Left renal pelvis (tissue), 4 donors: ENCODE data around the gene MLLT10. TPM values are rescaled to one million over a fixed set of nuclear protein-coding genes. Genes with fewer than 3 reads are reported as not detected.

ENCODE experiments used
- DNase-seq, 4 donors: peaks; one replicate each; pipeline ENCODE4 v3.0.0-alpha.2; 2013; ENCODE audit warnings: low read depth in 4 of 4, low spot score in 3 of 4
- polyA plus RNA-seq, 4 donors: library from polyadenylated mRNA; unstranded; fragments of 120-200 nt; gene quantifications; one replicate each; pipeline ENCODE4 v1.2.1, GENCODE V29; 2013; ENCODE audit not compliant: insufficient read length in 4 of 4

MLLT10 gene
- polyA plus RNA-seq, 4 donors = 37.7 to 45.8 (median 45.2) TPM

- DNase-seq = no peak
Observed at GRCh38 chr10:21500578-21500910, 33.5 kb upstream of the MLLT10 start.

- DNase-seq = no peak
Observed at GRCh38 chr10:21501091-21501490, 32.9 kb upstream of the MLLT10 start.

- DNase-seq = no peak
Observed at GRCh38 chr10:21501731-21502347, 32.2 kb upstream of the MLLT10 start.

- no peak for DNase-seq
Observed at GRCh38 chr10:21502348-21502740, 31.7 kb upstream of the MLLT10 start.

- no peak for DNase-seq
Observed at GRCh38 chr10:21503542-21503941, 30.5 kb upstream of the MLLT10 start.

- DNase-seq = no peak
Observed at GRCh38 chr10:21505711-21506278, 28.2 kb upstream of the MLLT10 start.

- DNase-seq = no peak
Observed at GRCh38 chr10:21506351-21506750, 27.7 kb upstream of the MLLT10 start.

GRCh38 chr10:21507150-21507549, 26.9 kb upstream of the MLLT10 start:
- no peak for DNase-seq

- no peak for DNase-seq
Observed at GRCh38 chr10:21508706-21509331, 25.2 kb upstream of the MLLT10 start.

- DNase-seq = no peak
Observed at GRCh38 chr10:21509341-21510240, 24.4 kb upstream of the MLLT10 start.

GRCh38 chr10:21510241-21511094, 23.6 kb upstream of the MLLT10 start:
- no peak for DNase-seq

- no peak for DNase-seq
Observed at GRCh38 chr10:21511095-21511570, 22.9 kb upstream of the MLLT10 start.

- no peak for DNase-seq
Observed at GRCh38 chr10:21511946-21512572, 22.0 kb upstream of the MLLT10 start.

- DNase-seq = no peak
Observed at GRCh38 chr10:21512573-21513404, 21.2 kb upstream of the MLLT10 start.

- DNase-seq = no peak
Observed at GRCh38 chr10:21513405-21513788, 20.6 kb upstream of the MLLT10 start.

- no peak for DNase-seq
Observed at GRCh38 chr10:21514129-21514817, 19.8 kb upstream of the MLLT10 start.

- DNase-seq = peak in 1 of 4 donors; percentile 47
Observed at GRCh38 chr10:21514818-21515351, 19.1 kb upstream of the MLLT10 start.
